HUES48 (cell line): ENCODE measurements around the gene PIGS.

Source experiments
- H3K27ac ChIP-seq: one replicate; pipeline ENCODE4 v1.7.0; 2013; ENCODE audit warnings: low read depth, low read length, inconsistent platforms
- H3K27me3 ChIP-seq: 2 replicates; pipeline ENCODE4 v1.6.1; 2013; ENCODE audit warnings: mild to moderate bottlenecking, low read length; ENCODE audit not compliant: control insufficient read depth, insufficient read depth
- H3K36me3 ChIP-seq: 2 replicates; pipeline ENCODE4 v1.6.1; 2013; ENCODE audit warnings: low read length; ENCODE audit not compliant: control insufficient read depth, insufficient read depth
- H3K4me1 ChIP-seq: 2 replicates; pipeline ENCODE4 v1.6.1; 2013; ENCODE audit warnings: mild to moderate bottlenecking, low read length; ENCODE audit not compliant: control insufficient read depth, insufficient read depth
- H3K4me3 ChIP-seq: 2 replicates; pipeline ENCODE4 v1.5.1; 2013; ENCODE audit warnings: mild to moderate bottlenecking, low read depth, low read length
- H3K9ac ChIP-seq: 2 replicates; pipeline ENCODE4 v1.6.1; 2013; ENCODE audit warnings: mild to moderate bottlenecking, low read depth, low read length, moderate library complexity
- H3K9me3 ChIP-seq: 2 replicates; pipeline ENCODE4 v1.6.1; 2013; ENCODE audit warnings: low read length; ENCODE audit not compliant: control insufficient read depth, insufficient read depth

Gene PIGS

DNA sequence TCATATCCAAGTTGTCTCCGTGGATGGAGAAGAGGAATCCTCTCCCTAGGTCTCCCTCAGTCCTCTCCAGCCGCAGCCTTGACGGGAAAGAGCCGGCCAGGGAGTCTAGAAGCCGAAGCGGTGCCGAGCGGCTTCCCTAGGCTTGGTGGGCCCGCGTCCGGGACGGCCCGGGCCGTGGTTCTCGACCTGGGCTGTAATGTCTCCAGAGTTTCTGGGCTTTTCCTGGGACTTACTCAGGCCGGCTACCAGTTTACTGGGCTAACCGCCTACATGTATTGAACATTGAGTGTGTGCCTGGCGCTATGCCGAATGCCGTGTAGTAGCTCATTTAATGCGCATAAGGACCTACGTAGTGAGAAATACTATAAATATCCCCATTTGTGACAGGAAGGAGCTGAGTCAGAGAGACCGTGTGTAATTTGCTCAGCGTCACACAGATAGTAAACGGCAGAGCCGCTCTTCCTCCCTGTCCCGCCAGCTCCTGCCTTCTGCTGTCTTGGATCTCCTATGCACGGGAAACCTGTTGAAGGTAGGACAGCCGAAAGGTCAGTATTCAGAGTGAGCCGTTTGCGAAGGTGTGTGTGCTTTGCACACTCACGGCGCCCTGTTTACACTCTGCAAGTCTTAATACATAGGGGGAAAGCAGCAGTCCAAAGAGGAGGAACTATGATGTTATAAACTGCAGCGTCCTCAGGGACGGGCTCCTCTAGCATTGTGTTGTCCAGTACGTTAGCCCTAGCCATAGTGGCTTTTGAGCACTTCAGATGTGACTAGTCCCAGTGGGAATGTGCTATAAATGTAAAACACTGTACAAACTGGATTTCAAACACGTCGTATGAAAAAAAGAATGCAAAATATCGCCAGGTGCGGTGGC is 28.2 kb upstream of the PIGS start:
- Histone ChIP-seq H3K36me3 (peaks cover 19% of the 10 kb centered on the region), H3K9me3 (no peaks in the 10 kb centered on the region), H3K27ac (peak overlapping the region; percentile 92), H3K27me3 (no peaks in the 10 kb centered on the region), H3K4me3 (peak overlapping the region; percentile 93), H3K9ac (peak overlapping the region; percentile 27; the same call in 1 of the 2 replicates), H3K4me1 (peaks cover 12% of the 10 kb centered on the region; the same call in 1 of the 2 replicates)

- H3K4me3 ChIP-seq = peak within 1 kb of the TSS; percentile 93
- no peaks in the 10 kb centered on the region for H3K9me3 ChIP-seq
- H3K36me3 ChIP-seq = peaks cover 24% of the 10 kb centered on the region
- peak within 1 kb of the TSS; percentile 92 for H3K27ac ChIP-seq
- no peaks in the 10 kb centered on the region for H3K27me3 ChIP-seq
- peak within 1 kb of the TSS; percentile 95 for H3K9ac ChIP-seq
- H3K4me1 ChIP-seq = peaks cover 12% of the 10 kb centered on the region; the same call in 1 of the 2 replicates
Observed at GRCh38 chr17:28598799-28599310, 27.5 kb upstream of the PIGS start, which contains the start of gene SPAG5. Gene SPAG5, minus strand, starts transcription at chr17:28599025. Its CDS starts 79 bp downstream, at chr17:28598946.

DNA sequence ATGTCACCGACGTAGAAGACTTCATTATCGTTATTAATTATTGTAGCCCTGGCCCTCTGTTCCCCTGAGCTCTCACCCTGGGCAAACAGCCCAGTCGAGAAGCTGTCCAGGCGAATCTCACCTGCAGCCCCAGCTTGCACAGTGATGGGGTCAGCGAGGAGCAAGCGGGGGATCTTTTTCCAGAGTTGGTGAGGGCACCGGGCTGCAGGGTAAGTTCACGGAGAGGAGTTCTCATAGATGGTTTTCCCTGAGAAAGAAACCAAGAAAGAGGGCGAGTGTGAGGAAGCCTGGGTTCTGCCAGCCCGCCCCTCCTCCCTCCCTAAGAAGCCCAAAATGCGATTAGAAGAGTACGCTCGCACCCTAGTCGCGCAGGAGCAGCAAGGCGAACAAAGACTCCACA is 27.1 kb upstream of the PIGS start:
- peaks cover 12% of the 10 kb centered on the region; the same call in 1 of the 2 replicates for H3K4me1 ChIP-seq
- H3K9ac ChIP-seq = peak overlapping the region; percentile 95
- no peaks in the 10 kb centered on the region for H3K9me3 ChIP-seq
- H3K27me3 ChIP-seq = no peaks in the 10 kb centered on the region
- peaks cover 28% of the 10 kb centered on the region for H3K36me3 ChIP-seq
- H3K4me3 ChIP-seq = peak overlapping the region; percentile 93
- peak overlapping the region; percentile 92 for H3K27ac ChIP-seq

- no peaks in the 10 kb centered on the region for H3K9me3 ChIP-seq
- H3K27ac ChIP-seq = peak overlapping the region; percentile 92
- H3K9ac ChIP-seq = peak overlapping the region; percentile 95
- no peaks in the 10 kb centered on the region for H3K27me3 ChIP-seq
- H3K4me3 ChIP-seq = peak overlapping the region; percentile 93
- H3K4me1 ChIP-seq = peaks cover 12% of the 10 kb centered on the region; the same call in 1 of the 2 replicates
- H3K36me3 ChIP-seq = peaks cover 34% of the 10 kb centered on the region
Observed at GRCh38 chr17:28597606-28598383, 26.5 kb upstream of the PIGS start.

GRCh38 chr17:28592260-28592659 is 20.9 kb upstream of the PIGS start:
- Histone ChIP-seq H3K27ac (no peak overlapping the region), H3K4me1 (no peaks in the 10 kb centered on the region), H3K9ac (no peak overlapping the region), H3K4me3 (no peak overlapping the region), H3K36me3 (peaks cover 83% of the 10 kb centered on the region), H3K27me3 (no peaks in the 10 kb centered on the region), H3K9me3 (no peaks in the 10 kb centered on the region)

- Histone ChIP-seq H3K27me3 (no peaks in the 10 kb centered on the region), H3K27ac (no peak overlapping the region), H3K9me3 (no peaks in the 10 kb centered on the region), H3K36me3 (peaks cover 93% of the 10 kb centered on the region), H3K4me1 (no peaks in the 10 kb centered on the region), H3K9ac (no peak overlapping the region), H3K4me3 (no peak overlapping the region)
Observed at GRCh38 chr17:28585851-28586250, 14.5 kb upstream of the PIGS start.

DNA sequence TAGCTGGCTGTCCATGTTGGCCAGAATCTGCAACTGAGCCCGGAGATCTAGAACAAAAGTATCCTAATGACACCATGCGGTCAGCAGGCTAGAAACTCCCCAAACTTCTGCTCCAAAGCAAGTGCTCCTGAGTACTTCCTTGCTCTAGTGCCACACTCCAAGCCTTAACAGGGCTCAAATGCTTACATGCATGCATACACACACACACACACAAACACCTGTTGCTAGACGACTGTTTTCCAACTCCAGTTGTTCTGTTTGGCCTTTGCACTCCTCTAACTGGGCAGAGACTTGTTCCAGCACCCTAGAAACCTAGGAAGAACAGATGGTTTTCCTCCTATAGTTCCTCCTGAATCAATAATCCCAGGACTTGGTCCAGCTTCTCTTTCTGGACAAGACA is 13.1 kb upstream of the PIGS start:
- Histone ChIP-seq H3K27ac (no peak overlapping the region), H3K4me3 (no peak overlapping the region), H3K9me3 (no peaks in the 10 kb centered on the region), H3K9ac (no peak overlapping the region), H3K4me1 (no peaks in the 10 kb centered on the region), H3K27me3 (no peaks in the 10 kb centered on the region), H3K36me3 (peaks cover 93% of the 10 kb centered on the region)

DNA sequence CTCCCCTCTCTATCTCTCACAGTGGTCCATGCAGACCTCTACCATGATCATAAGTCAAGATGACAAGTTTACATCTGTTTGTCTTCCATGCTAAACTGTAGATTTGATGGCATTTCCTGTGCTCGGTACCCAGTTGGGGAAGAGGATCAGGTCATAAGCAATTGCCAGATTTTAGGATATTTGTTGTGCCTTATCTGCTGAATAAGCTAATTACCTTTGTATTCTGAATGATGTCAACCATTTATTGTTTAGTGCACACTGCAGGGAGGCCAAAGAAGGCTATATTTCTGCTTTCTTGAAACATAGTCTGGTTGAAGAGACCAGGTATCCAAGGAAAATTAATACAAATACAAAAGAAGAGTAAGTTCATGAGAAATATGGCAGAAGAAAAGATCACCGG is 11.2 kb upstream of the PIGS start:
- Histone ChIP-seq H3K27me3 (no peaks in the 10 kb centered on the region), H3K9me3 (no peaks in the 10 kb centered on the region), H3K4me3 (no peak overlapping the region), H3K27ac (no peak overlapping the region), H3K36me3 (peaks cover 94% of the 10 kb centered on the region), H3K4me1 (no peaks in the 10 kb centered on the region), H3K9ac (no peak overlapping the region)

DNA sequence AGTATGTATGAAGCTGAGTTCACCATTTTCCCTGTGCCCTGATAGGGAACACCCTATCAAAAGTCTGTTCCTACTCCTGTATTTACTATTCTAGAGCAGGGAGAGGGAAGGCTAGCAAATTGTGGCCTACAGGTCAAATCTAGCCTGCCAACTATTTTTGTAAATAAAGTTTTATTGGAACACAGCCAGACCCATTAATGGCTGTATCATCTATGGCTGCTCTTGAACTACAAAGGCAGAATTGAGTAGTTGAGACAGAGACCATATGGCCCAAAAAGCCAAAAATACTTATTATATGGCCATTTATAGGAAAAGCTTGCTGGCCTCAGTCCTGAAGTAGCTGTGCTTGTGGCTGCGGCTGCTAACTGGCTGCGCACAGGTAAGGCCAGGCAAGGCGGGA is 9.6 kb upstream of the PIGS start:
- Histone ChIP-seq H3K4me3 (no peak overlapping the region), H3K4me1 (peaks cover 5% of the 10 kb centered on the region; the same call in 1 of the 2 replicates), H3K27ac (no peak overlapping the region), H3K9ac (no peak overlapping the region), H3K36me3 (peaks cover 85% of the 10 kb centered on the region), H3K27me3 (no peaks in the 10 kb centered on the region), H3K9me3 (no peaks in the 10 kb centered on the region)

- peaks cover 5% of the 10 kb centered on the region; the same call in 1 of the 2 replicates for H3K4me1 ChIP-seq
- no peak overlapping the region for H3K4me3 ChIP-seq
- peaks cover 70% of the 10 kb centered on the region for H3K36me3 ChIP-seq
- no peaks in the 10 kb centered on the region; the same call in 1 of the 2 replicates for H3K27me3 ChIP-seq
- no peak overlapping the region for H3K27ac ChIP-seq
- H3K9me3 ChIP-seq = no peaks in the 10 kb centered on the region
- H3K9ac ChIP-seq = no peak overlapping the region
Observed at GRCh38 chr17:28579526-28579925, 8.2 kb upstream of the PIGS start.
